HG02973 (cell line): ENCODE results near the gene NOP14.
"Not testable (repeated sequence)": the region's sequence is repeated elsewhere in the genome, so short reads cannot be mapped to it uniquely, and the experiment has no call there.

Experiments
- ATAC-seq: cut with Tn5 transposase; IDR thresholded peaks from one replicate; pipeline ENCODE4 v1.9.1; 2021; ENCODE audit warnings: moderate library complexity; ENCODE audit not compliant: unreplicated experiment

Gene NOP14

DNA sequence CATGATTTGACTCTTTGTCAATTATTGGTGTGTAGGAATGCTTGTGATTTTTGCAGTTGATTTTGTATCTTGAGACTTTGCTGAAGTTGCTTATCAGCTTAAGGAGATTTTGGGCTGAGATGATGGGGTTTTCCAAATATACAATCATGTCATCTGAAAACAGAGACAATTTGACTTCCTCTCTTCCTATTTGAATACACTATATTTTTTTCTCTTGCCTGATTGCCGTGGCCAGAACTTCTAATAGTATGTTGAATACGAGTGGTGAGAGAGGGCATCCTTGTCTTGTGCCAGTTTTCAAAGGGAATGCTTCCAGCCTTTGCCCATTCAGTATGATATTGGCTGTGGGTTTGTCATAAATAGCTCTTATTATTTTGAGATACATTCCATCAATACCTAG lies 44.9 kb downstream of the NOP14 start:
- not testable (repeated sequence) for ATAC-seq

DNA sequence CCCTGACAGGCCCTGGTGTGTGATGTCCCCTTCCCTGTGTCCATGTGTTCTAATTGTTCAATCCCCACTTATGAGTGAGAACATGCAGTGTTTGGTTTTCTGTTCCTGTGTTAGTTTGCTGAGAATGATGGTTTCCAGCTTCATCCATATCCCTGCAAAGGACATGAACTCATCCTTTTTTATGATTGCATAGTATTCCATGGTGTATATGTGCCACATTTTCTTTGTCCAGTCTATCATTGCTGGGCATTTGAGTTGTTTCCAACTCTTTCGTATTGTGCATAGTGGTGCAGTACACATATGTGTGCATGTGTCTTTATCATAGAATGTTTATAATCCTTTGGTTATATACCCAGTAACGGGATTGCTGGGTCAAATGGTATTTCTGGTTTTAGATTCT lies 46.5 kb downstream of the NOP14 start:
- not testable (repeated sequence) for ATAC-seq

DNA sequence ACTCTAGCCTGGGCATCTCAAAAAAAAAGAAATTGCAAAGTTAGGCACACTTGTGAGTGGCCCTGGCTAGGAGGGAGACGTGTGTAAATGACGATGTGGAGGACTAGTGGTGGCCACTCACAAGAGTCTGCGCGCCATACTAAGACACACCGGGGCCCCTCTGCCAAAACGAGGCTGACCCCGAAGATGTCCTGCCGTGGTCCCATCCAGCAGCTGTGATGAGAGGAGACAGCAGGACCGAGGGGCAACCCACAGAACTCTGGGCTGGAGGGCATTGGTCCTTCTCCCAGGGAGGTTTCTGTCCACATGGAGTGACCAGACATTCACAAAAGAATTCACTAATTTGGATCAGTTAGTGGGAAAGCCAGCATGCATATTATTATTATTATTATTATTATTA lies 47.4 kb downstream of the NOP14 start:
- ATAC-seq, result no peak

DNA sequence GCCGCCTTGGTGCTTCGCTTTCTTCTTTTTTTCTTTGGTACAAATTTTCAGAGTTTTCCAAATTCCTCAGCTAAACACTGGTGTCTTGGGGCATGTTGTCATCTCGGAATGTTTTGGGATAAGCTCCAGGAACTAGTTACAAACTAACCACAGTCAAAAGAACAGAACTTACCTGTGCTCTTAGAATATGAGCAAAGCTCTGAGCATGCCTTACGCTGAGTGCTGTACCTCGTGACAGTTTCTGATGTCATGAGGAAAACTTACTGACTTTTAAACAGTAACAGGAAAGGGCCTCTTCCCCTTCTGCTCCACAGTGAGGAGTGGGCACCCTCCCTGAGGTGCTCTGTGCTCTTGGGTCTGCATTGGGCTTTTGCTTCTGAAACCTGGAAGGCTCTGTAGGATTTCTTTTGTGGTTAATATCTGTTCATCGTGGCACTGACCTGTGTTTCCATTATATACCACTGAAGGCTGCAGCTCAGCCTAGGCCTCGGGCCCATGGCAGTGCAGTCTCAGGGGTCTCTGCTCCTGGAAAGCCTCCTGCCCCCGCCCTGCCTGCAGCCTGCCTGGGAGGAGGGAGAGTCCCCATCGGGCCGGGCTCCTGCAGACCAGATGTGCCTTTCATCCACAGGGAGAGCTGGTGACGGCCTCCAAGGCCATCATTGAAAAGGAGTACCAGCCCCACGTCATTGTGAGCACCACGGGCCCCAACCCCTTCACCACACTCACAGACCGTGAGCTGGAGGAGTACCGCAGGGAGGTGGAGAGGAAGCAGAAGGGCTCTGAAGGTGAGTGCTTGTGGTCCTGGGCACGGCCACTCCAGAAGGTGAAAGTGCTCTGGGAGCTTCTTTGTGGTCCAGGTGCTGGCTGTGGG lies 48.7 kb downstream of the NOP14 start:
- ATAC-seq, result no peak

DNA sequence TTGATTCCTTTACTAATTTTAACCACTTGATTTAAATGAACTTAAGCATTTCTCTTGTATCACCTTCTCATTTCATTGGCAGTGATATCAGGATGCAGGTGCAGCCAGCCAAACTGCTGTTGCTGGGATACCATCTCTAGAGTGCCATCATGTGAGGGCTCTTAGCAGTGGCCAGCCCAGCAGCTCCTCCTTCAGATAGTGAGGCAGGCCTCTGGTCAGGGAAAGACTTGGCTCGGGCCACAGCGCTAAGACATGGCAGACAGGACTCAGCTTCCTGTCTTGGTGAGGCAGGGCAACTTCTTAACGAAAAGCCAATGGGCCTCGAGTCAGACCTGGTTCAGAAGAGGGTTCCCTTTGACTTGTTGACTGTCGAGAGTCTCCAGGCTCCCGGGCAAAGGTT lies 50.0 kb downstream of the NOP14 start:
- no peak for ATAC-seq

DNA sequence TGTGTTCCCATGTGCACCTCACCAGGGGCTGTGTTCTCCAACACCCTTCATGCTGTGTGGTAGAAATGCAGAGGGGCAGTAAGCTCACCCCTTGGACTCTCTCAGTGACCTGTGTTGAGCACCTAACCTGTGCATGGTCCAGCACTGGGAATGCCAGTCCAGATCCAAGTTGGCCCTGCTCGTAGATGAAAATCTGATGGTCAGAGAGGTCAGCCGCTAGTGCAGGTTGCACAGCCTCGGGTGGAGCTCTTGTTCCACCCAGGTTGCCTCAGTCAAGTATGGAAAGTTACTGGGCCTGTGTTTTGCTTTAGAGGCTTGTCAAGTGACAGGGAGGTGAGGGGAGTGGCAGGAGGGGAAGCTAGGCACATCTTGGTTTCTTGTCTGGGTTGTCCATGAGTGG lies 51.3 kb downstream of the NOP14 start:
- no peak for ATAC-seq

DNA sequence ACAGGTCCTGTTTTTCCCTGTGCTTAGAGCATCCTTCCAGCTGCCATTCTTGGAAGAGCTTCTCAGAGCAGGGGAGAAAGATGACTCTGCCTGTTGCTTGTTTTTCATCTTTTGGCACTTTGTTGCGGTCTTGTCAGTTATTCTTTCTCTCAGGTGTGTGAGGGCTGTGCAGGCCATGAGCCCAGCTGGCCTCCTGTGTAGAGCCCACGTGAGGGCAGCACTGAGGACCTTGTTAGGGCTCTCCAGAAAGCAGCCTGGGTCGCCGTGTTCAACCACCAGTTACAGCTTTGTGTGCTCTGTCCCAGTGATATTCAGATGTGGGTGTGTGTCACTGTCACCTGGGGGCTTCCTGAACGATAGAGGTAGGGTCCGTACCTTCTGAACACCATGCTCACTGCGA lies 52.8 kb downstream of the NOP14 start:
- ATAC-seq, result no peak

DNA sequence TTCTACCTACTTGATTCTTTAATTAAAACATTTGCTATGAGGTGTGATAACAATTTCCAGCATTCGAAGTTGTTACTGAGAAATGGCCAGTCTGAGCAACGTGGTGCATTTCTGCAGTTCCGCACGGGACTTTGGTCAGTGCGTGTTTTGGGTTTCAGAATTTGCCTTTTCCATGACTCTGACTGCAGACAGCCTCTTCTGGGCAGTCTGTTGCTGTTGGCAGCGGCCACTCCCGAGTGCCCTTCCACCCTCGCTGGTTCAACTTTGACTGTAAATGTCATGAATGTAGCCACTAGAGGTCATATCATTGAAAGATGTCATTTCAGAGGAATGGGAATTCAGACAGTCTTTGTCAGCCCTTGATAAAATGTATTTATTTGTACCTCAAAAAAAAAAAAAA lies 53.6 kb downstream of the NOP14 start:
- ATAC-seq, result no peak

DNA sequence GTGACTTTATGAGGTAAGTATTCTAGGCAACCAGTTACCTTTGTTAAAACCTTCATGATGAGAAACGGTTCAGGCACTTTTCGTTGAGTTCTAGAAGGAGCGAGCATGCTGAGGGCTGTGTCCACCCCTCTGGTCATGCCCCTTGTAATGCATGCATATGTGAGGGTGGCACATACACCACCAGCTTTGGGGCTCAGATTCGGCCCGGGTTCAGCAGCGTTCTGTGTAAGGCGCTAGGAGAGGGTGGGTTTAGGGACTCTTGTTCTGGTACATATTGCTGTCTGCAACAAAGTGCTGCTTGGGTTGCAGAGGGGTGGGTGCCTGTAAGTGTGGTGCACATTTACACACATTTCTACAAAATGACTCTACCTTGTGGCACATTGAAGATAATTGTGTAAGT lies 54.5 kb downstream of the NOP14 start:
- no peak for ATAC-seq

DNA sequence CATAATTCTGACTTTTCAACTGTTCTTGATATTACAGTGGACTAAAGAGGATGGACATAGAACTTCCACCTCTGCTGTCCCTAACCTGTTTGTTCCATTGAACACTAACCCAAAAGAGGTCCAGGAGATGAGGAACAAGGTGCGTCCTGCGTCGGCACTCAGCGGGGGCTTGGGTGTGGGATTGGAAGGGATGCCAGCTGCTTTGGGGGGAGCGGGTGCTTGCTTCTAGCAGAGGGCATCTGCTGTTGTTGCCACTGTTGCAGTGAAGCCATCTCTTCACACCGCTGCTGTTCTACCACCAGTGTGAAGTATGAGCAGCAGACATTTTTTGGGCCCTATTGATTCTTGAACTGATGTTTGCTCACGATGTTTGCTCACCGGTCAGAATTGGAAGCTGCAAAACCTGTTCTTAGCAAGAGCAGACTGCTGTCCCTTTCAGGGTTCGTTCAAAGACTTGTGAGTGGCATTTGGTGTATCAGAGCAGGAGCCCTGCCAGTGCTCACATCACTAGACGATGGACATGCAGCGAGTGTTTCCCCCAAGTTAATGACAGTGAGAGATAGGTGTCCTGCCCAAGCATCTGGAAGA lies 55.4 kb downstream of the NOP14 start:
- no peak for ATAC-seq

DNA sequence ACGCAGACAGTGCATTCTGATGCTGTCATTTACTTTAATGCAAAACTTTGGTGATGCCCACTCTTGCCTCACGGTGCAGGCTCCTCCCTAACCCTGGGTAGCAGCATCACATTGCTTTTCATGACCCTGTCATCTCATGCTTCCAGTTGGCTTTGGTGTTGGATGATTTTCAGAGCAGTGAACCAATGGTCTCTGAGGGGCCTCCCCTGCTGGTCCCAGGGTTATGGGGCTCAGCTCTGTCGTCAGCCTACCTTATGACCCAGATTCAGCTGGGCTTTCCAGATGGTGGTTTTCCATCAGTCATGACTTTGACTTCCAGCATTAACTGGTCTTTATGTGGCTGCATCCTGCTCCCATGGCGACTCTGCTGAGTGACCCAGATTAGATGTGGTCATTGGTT lies 56.0 kb downstream of the NOP14 start:
- ATAC-seq, result no peak

DNA sequence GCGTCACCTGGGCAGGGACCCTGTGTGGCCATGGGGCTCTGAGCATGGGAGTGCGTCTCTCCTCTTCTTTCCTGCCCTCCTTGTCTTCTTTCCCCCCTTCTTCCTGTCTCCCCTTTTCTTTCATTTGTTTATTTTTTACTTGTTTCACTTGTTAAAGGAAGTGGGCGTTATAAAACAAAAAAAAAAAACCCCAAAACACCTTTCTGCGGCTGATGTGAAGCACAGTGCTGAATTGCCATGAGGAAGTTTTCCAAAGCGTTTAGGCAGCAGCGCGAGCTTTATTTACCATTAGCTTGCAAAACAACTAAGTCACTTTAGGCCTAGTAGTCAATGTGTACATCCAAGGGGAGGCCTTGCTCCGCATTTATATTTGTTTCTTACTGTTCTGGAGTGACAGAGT lies 57.0 kb downstream of the NOP14 start:
- ATAC-seq, result no peak

DNA sequence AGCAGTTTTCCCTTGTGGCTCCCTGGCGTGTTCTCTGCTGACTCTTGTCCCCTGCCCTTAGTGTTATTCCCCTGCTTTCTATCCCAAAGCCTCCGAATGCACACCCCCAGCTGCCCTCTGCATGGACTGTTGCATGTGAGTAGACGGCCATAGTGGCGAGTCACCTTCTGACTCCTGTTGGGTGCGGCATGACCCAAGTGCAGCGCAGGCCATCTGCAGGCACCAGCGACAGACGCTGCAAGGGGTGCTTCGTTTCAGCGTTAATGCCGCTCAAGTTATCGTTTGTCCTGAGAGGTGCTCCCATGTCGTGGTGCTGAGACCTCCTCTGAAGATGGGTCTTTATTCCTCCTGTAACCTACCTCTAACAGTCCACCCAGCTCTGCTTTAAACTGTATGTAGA lies 57.7 kb downstream of the NOP14 start:
- no peak for ATAC-seq

DNA sequence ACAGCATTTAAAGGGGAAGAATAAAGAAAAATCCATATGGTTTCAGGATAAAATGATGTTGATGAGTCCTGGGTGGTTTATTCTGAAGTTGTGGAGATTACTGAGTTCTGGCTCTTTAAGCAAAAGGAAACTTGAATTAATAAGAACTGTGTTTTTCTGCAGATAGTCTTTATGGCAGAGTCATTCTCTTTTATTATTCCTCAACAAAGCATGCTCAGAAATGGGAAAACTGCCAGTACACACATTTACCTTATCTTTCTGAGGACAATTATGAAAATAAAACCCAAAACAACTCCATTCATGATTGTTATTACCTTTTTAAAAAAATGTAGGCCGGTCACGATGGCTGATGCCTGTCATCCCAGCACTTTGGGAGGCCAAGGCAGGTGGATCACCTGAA lies 61.1 kb downstream of the NOP14 start:
- no peak for ATAC-seq

DNA sequence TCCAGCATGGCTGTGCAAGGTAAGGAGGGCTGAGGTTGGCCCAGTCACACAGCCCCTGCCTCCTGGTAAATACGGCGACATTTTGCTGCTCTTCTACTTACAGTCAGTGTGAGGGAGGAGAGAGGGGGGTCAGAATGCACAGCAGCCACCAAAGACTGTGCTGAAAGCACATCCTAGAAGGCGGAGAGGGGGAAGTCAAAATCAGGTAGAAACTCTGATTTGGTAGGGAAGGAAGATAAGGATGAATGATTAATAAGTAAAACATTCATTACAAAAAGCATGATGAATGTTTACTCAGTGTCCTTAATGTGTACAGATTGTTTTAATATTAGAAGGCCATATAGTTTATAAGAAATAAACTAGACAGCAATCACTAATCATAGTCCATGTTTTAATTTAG lies 62.0 kb downstream of the NOP14 start:
- ATAC-seq, result no peak

DNA sequence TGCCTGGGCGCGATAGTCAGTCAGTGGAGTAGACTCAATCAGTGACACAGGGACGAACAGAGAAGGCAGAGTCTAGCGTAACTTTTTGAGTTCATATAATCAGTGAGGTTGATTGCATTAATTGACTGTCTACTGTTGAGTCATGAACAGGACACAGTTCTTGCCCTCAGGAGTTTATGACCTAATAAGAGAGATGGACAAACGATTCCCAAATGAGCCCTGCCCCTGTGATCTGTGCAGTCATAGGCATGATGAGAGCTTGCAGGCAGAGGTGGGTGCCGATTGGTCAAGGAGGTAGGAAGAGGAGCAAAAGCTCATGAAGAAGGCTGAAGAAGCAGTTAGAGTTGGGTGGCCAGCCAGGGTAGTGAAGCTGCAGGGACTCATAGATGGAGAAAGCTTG lies 62.5 kb downstream of the NOP14 start:
- ATAC-seq, result no peak

DNA sequence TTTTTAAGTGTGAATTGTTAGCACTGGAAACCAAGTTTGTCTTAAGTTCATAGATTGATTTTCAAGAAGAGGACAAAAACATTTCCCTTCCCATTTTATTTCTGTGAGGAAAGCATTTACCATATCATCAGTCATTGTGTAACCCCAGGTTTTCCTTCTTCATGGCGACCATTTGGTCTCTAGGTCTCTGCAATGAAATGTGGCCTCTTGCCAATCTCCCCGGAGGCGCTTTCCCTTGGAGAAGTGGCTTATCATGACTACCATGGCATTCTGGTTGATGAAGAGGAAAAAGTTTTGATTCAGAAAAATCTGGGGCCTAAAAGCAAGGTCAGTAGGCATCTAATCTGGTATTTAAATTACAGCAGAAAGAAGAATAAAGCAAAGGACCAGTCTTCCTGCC lies 65.2 kb downstream of the NOP14 start:
- no peak for ATAC-seq

DNA sequence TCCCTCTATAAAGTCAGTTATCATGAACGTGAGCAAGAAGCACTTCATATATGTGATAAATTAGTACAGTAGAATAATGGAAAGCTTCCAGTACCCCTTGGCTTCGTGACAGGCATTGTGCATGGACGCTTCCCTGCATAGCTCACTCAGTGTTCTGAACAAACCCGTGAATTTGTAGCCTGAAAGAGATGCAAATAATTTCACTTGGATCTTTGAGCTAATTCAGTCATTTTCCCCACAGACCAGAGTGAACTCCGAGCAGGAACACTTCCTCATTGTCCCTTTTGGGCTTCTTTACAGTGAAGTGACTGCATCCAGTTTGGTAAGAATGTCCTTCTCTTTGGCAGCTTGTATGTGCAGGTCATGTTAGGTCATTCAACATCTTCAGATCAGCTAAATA lies 69.4 kb downstream of the NOP14 start:
- ATAC-seq, result no peak

DNA sequence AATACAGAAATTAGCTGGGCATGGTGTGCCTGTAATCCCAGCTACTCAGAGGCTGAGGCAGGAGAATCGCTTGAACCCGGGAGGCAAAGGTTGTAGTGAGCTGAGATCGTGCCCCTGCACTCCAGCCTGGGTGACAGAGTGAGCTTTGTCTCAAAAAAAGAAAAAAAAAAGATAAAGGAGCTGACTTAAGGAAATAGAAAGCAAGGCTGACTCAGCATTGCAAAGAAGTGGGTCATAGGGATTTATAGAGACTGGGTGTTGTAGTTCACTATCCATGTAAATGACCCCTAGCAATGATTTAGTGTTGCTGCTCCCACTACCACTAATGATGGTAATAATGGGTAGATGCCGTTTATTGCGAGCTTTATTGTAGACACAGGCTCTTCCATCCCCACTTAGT lies 71.9 kb downstream of the NOP14 start:
- no peak for ATAC-seq

DNA sequence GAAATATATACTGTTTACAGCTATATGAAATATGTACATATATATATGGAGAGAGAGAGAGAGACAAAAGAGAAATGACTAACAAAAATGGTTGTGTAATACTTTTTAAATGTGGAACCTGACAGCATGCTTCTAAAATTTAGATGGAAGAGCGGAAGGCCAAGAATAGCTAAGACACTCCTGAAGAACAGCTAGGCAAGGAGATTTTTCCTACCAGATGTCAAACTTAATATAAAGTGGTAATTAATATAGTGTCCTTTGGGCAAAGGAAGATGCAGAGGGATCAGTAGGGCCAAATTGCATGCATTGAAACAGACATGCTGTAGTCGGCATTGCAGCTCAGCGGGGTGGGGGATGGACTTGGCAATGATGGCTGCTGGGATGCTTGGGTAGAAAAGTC lies 74.3 kb downstream of the NOP14 start:
- no peak for ATAC-seq
